HFFc6 (cell line): ENCODE measurements around the gene OR2T6. TPM values are rescaled to one million over a fixed set of nuclear protein-coding genes. Genes with fewer than 3 reads are reported as not detected.

Experiments used
- total RNA-seq, 6 experiments: library from RNA; stranded (reverse); fragmentation: NEBNext Ultra II Directional; extraction: Animal tissue kit (Norgen Biotek cat#: 25700); gene quantifications; 2 replicates in 1 of 6; 3 replicates in 5 of 6; pipeline ENCODE4 v1.2.3, GENCODE V29; 2021

Gene OR2T6
- total RNA-seq, 6 experiments from 2014 or later, result not detected

Other genes starting within 250 kb of the OR2T6 start
- gene OR2M5, start 230.6 kb upstream of the OR2T6 start, total RNA-seq, result not detected
- gene OR2M2, start 200.9 kb upstream of the OR2T6 start, total RNA-seq, result not detected
- gene OR2M3, start 178.5 kb upstream of the OR2T6 start, total RNA-seq, result under 1 TPM in 3 of 6 experiments, not detected in 3; 0.03 to 0.05 (median 0.05) TPM
- gene OR2M4, start 144.3 kb upstream of the OR2T6 start, total RNA-seq, result under 1 TPM in 3 of 6 experiments, not detected in 3; 0.05 to 0.09 (median 0.07) TPM
- under 1 TPM in 1 of 6 experiments, not detected in 5; 0.16 TPM for gene OR2T33, start 97.8 kb upstream of the OR2T6 start, total RNA-seq
- not detected for gene OR2T12, start 72.3 kb upstream of the OR2T6 start, total RNA-seq
- gene OR2M7, start 51.2 kb upstream of the OR2T6 start, total RNA-seq, result not detected
- not detected for gene OR14C36, start 27.0 kb upstream of the OR2T6 start, total RNA-seq
- gene OR2T4, start 14.1 kb upstream of the OR2T6 start, total RNA-seq, result not detected
- gene OR2T1, start 27.3 kb downstream of the OR2T6 start, total RNA-seq, result not detected
- not detected for gene OR2T2, start 69.9 kb downstream of the OR2T6 start, total RNA-seq
- not detected for gene OR2T3, start 97.6 kb downstream of the OR2T6 start, total RNA-seq
- not detected for gene OR2T5, start 112.8 kb downstream of the OR2T6 start, total RNA-seq
- gene OR2G6, start 132.3 kb downstream of the OR2T6 start, total RNA-seq, result not detected
- not detected for gene OR2T29, start 187.0 kb downstream of the OR2T6 start, total RNA-seq
- not detected for gene OR2T34, start 199.0 kb downstream of the OR2T6 start, total RNA-seq
- gene OR2T10, start 222.0 kb downstream of the OR2T6 start, total RNA-seq, result not detected